GM21717 (cell line): ENCODE results near the gene HCN1.
"Not testable (repeated sequence)": the region's sequence is repeated elsewhere in the genome, so short reads cannot be mapped to it uniquely, and the experiment has no call there.

Experiments
- ATAC-seq: cut with Tn5 transposase; IDR thresholded peaks from one replicate; pipeline ENCODE4 v1.9.1; 2021; ENCODE audit warnings: mild to moderate bottlenecking, moderate library complexity; ENCODE audit not compliant: unreplicated experiment

Gene HCN1

DNA sequence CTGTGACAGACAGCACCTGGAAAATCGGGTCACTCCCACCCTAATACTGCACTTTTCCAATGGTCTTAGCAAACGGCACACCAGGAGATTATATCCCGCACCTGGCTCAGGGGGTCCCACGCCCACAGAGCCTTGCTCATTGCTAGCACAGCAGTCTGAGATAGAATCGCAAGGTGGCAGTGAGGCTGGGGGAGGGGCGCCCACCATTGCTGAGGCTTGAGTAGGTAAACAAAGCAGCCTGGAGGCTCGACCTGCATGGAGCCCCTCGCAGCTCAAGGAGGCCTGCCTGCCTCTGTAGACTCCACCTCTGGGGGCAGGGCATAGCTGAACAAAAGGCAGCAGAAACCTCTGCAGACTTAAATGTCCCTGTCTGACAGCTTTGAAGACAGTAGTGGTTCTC is 383.6 kb downstream of the HCN1 start:
- ATAC-seq = not testable (repeated sequence)

DNA sequence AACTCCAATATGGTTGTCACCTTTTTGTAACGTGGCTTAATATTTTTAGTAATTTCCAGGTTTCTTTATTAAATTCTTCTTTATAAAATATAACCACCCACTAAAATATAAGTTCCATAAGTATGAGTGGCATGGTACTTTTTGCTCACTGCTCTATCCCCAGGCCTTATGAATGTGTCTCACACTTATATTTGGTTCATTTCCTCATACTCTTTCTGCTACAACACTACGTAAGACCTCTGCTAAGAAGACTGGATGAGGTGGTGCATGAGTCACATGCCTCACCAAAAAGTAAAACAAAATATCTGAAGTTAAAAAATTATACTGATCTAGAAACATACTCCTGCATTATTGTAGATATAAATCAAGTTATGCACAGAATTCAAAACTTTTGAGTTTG is 400.9 kb downstream of the HCN1 start:
- no peak for ATAC-seq

- ATAC-seq = no peak
These were observed 407.4 kb downstream of the HCN1 start for GRCh38 chr5:45288746-45289145.

DNA sequence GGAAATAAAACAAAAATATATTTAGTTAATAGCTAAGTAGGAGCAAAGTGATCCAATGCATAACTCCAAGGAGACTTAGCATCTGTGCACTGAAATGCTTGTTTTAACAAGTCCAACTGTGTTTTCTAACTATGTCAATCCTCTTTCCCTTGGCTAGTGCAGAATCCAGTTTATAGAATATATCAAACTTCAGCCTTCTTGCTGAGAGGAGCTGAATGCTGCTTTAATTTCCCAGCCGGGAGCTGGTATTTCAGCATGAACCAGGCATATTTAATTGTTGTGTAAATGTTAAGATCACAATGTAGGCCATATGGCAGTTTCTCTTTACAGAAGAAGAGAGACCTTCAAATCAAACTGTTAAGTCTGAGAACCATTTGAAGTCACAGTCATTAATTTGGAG is 411.7 kb downstream of the HCN1 start:
- no peak for ATAC-seq

DNA sequence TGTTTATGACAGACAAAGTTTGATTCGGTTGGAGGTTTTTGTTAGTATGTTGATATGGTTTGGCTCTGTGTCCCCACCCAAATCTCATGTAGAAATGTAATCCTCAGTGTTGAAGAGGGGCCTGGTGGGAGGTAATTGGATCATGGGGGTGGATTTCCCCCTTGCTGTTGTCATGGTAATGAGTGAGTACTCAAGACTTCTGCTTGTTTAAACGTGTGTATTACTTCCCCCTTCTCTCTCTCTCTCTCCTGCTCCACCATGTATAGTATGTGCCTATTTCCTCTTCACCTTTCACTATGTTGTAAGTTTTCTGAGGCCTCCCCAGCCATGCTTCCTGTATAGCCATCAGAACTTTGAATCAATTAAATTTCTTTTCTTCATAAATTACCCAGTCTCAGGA is 415.1 kb downstream of the HCN1 start:
- no peak for ATAC-seq

DNA sequence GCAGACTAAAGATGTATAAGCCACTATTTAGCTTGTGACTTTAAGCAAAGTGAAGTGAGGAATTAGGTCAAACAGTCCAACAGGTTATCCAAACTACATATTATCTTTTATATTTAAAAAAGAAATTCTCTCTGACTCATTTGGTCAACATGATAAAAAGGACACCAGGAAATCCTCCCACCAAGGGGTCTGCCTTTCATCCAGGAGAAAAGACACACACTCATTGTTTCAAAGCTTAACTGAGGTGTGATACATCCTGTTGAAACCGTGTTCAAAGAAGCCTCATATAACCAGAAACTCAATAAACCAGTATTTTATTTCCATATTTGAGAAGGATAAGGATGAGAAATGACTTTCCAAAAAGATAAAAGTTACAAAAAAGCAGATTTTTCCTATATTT is 417.1 kb downstream of the HCN1 start:
- no peak for ATAC-seq

DNA sequence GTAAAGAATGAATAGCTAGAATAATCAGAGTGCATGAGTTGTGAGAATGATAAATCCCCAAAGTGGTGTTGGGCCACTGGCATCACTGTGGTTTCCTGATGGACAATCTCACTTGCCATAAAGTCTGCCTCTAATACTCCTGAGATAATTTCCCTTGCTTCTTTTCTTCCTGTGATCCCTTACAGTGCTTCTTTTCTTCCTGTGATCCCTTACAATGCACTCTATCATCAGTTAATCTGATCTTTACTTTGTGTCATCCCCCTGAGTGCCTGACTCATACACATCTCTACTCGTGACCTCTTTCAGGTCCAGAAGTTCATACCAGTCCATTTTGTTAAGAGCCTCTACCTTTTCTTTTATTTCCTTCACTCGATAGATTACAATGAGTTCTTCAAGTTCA is 418.3 kb downstream of the HCN1 start:
- ATAC-seq = no peak

DNA sequence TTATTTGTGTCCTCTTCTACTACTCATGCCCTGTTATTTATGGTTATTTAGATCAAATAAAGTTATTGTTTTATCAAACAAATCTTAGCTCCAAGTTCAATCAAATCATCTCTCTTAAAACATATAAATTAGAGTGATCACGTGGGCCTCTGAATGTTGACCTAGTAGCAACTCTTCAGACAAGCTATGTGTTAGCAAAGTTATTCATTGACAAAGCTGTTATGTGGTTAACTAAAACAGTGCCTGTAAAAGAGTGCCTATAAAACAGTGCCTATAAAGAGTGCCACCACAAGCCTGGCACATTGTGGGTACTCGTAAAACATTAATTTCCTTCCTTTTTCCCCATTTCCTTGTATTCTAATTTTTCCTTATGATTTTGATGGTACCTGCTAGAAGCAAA is 421.9 kb downstream of the HCN1 start:
- ATAC-seq = no peak

- ATAC-seq = no peak
These were observed 424.6 kb downstream of the HCN1 start for GRCh38 chr5:45271626-45272025.

DNA sequence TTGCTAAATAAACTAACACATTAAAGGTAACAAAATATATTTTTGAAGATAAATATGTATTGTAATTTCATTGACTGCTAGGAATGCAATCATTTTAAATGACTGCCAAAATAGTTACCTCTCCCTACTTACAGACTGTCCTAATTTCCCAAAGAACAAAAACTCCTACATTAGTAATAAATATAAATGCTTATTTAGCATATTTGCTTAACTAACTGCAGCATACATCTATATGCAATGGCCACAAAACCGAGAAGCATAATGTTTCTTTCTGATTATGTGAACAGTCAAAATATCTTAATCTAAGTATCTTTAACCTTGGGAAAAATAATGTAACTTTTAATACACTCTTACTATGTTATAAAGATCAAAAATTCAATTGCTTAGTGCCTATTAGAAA is 431.7 kb downstream of the HCN1 start:
- no peak for ATAC-seq

- no peak for ATAC-seq
These were observed 434.1 kb downstream of the HCN1 start for GRCh38 chr5:45262061-45262590.

DNA sequence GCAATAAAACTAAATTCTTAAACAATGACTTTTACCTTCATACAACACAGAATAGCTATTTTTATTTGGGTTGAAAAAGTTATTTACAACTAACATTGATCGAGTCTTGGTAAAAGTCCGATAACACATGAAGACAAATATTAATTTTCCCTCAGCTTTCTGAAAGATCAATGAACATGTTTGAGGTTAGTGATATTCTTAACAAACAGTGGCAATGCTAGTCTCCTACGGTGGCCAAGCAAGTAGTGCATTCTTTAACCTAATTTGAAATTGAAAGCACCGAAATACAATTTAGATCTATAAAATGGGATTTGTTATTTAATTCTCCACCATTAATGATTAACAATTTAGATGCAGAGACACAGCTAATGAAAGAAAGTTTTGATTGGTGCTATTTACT is 435.1 kb downstream of the HCN1 start:
- ATAC-seq = no peak

DNA sequence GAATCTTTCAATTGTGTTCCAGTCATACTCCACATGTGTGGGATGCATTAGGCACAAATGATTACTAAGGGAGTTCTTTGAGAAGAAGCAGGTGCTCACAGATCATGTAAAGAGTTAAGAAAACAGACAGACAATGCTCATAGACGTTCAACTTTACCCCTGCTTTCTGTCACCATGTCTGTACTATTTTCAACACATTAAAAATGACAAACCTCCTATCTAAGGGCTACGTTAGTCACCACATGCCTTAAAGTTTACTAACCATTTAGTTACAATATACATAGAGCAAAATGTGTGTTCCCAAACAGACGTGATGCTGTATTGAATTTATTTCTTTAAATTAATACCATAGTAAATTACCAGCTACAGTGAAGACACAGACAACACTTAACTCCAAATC is 435.9 kb downstream of the HCN1 start:
- no peak for ATAC-seq

DNA sequence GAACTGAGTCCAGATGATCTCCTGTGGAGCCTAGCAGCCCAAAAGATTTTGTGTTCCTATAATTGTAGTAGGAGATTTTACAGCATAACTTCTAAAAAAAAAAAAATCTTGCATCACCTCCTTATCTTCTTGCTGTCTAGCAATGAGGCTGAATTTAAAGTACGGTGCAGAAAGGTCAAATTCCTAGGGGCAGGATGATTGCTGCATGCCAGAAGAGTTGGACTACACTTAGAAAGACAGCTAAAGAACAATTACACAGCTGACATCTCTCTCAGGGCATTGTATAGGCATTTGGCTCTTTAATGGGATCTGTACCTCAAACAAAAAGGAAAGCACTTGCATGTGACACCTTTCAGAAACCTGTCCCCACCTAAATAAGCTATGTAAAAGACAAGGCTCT is 443.2 kb downstream of the HCN1 start:
- ATAC-seq = no peak

DNA sequence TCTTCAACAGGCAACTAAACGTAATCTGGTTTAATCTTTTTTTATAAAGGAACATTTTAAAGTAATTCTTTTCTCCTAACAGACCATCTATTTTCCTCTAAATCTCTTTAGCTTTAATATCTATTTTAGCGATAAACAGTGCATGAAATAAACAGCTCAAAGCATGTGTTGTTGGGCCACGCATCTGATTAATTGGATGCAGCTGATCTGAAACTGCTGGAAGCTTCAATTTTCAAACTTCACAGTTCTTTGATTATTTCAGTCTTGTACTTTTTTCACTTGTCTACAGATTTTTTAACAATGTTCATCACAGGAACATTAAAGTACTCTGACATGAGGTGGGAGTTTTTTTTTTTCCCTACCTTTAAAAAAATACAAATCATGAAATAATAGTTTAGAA is 443.6 kb downstream of the HCN1 start:
- ATAC-seq = no peak

- no peak for ATAC-seq
These were observed 470.6 kb downstream of the HCN1 start for GRCh38 chr5:45225571-45226031.

- ATAC-seq = no peak
These were observed 490.7 kb downstream of the HCN1 start for GRCh38 chr5:45205403-45205961.
